GM12878 (cell line): ENCODE results near the gene SYT14. TPM values are rescaled to one million over a fixed set of nuclear protein-coding genes. Genes with fewer than 3 reads are reported as not detected.
"Not testable (repeated sequence)": the region's sequence is repeated elsewhere in the genome, so short reads cannot be mapped to it uniquely, and the experiment has no call there.

Experiments
- ATAC-seq: fragments of 200-7000 bp; cut with Tn5 transposase; 3 replicates; pipeline ENCODE4 v1.9.1; 2020; ENCODE audit warnings: mild to moderate bottlenecking, moderate library complexity
- BruUV-seq: library from RNA; stranded (reverse); fragments of 400-500 nt; replicated peaks from 2 replicates; lab custom pipeline; 2021; lab: Mats Ljungman, UMichigan
- CTCF ChIA-PET: fragments of 300-600 bp; sonication (Branson Sonifier 250); formaldehyde crosslinking; extraction: SDS; loops from one replicate; lab custom pipeline; 2021; ENCODE audit warnings: inconsistent platforms; lab: Yijun Ruan, JAX
- POLR2A ChIA-PET: fragments of 350-600 bp; formaldehyde crosslinking; extraction: SDS; loops from one replicate; lab custom pipeline; 2021; ENCODE audit warnings: inconsistent platforms; lab: Charles Lee
- RAD21 ChIA-PET: fragments of 300-600 bp; sonication (Branson Sonifier 250); formaldehyde crosslinking; loops from one replicate; lab custom pipeline; 2023; ENCODE audit warnings: antibody characterized with exemption; ENCODE audit not compliant: unreplicated experiment; lab: Charles Lee
- SMC1A ChIA-PET: fragments of 300-600 bp; sonication (Branson Sonifier 250); formaldehyde crosslinking; loops from one replicate; lab custom pipeline; 2023; ENCODE audit not compliant: unreplicated experiment, uncharacterized antibody; lab: Charles Lee
- DNase-seq: peaks from one replicate; pipeline ENCODE4 v3.0.0-alpha.2; 2011; ENCODE audit warnings: low read depth, low spot score
- FAIRE-seq: peaks from 3 replicates; lab custom pipeline; 2011; peaks lifted over from hg19 to GRCh38; lab: Jason Lieb, UNC
- H2AFZ ChIP-seq: 2 replicates; pipeline ENCODE4 v1.6.0; 2011; ENCODE audit warnings: low read depth, low read length, control low read depth; ENCODE audit not compliant: control insufficient read depth
- H3K27ac ChIP-seq: 2 replicates; pipeline ENCODE4 v1.5.1; 2011; ENCODE audit warnings: control low read depth; ENCODE audit not compliant: control insufficient read depth, insufficient read depth
- H3K27me3 ChIP-seq, 2 experiments: replicated peaks in 1 of 2; 2 replicates each; pipeline versions ENCODE4 v1.6.0 to v1.6.1; 2011; ENCODE audit warnings: low read length in 1 of 2; ENCODE audit not compliant: control insufficient read depth in 2 of 2, insufficient read depth in 2 of 2
- H3K36me3 ChIP-seq, 2 experiments: 2 replicates each; pipeline ENCODE4 v1.5.1; 2011; ENCODE audit warnings: low read length in 1 of 2; ENCODE audit not compliant: control insufficient read depth in 2 of 2, insufficient read depth in 2 of 2
- H3K4me1 ChIP-seq: 2 replicates; pipeline ENCODE4 v1.6.1; 2011; ENCODE audit warnings: mild to moderate bottlenecking, low read length, moderate library complexity, mixed read lengths; ENCODE audit not compliant: control insufficient read depth, insufficient read depth
- H3K4me2 ChIP-seq: 2 replicates; pipeline ENCODE4 v1.6.0; 2011; ENCODE audit warnings: control low read depth; ENCODE audit not compliant: control insufficient read depth, insufficient read depth
- H3K4me3 ChIP-seq: fragments of 200-600 bp; sonication (generic); 2 replicates; pipeline ENCODE4 v1.5.1; 2016
- H3K79me2 ChIP-seq: 2 replicates; pipeline ENCODE4 v1.6.0; 2011; ENCODE audit warnings: low read length; ENCODE audit not compliant: control insufficient read depth, insufficient read depth
- H3K9ac ChIP-seq: 2 replicates; pipeline ENCODE4 v1.8.0; 2011; ENCODE audit warnings: low read length, control low read depth, mixed read lengths; ENCODE audit not compliant: control insufficient read depth, insufficient read depth
- H3K9me3 ChIP-seq: replicated peaks from 3 replicates; pipeline ENCODE4 v1.5.1; 2011; ENCODE audit warnings: mild to moderate bottlenecking, low read length; ENCODE audit not compliant: control insufficient read depth, insufficient read depth
- H4K20me1 ChIP-seq: 2 replicates; pipeline ENCODE4 v1.6.0; 2011; ENCODE audit not compliant: control insufficient read depth, insufficient read depth
- RUNX3 ChIP-seq: IDR thresholded peaks from 2 replicates; pipeline ENCODE4 v1.6.1; 2012; ENCODE audit warnings: low read length, inconsistent platforms
- WGBS: methylation state at CpG from one replicate; pipeline ENCODE4 v1.1.6; 2016; ENCODE audit warnings: low lambda C conversion rate; ENCODE audit not compliant: insufficient replicate concordance, insufficient coverage; ENCODE audit errors: missing lambda C conversion rate; 5-methylcytosine and 5-hydroxymethylcytosine counted together
- in situ Hi-C: fragments of 300-500 bp; cut with MboI; formaldehyde crosslinking; loops from 9 replicates; pipeline ENCODE4 v1.14.3; 2018; ENCODE audit warnings: mixed read lengths
- intact Hi-C: fragments of 100-400 bp; cut with micrococcal nuclease; formaldehyde crosslinking; loops from one replicate; pipeline ENCODE4 v1.14.2; 2022; ENCODE audit not compliant: unreplicated experiment
- polyA plus RNA-seq, 11 experiments: library from polyadenylated mRNA; depleted of rRNA in 4 of 11; unstranded in 6 of 11; stranded (reverse) in 5 of 11; fragments of >200 nt; fragmentation: Nextera tagmentation in 4 of 11; fragmentation: Illumina TruSeq in 1 of 11; extraction: Ambion mirVana in 4 of 11; extraction: Trizol in 1 of 11; gene quantifications; 1 replicate in 1 of 11; 2 replicates in 10 of 11; pipeline versions ENCODE4 v1.2.1 to v1.2.3, GENCODE V29; 2011 to 2016; ENCODE audit warnings: inconsistent platforms in 2 of 11, missing spikeins in 2 of 11, low read depth in 1 of 11
- total RNA-seq, 4 experiments: library from RNA; depleted of rRNA in 3 of 4; stranded (reverse); fragments of >200 nt in 3 of 4; fragmentation: Illumina TruSeq in 1 of 4; extraction: Trizol in 1 of 4; gene quantifications; 2 replicates each; pipeline versions ENCODE4 v1.2.1 to v1.2.3, GENCODE V29; 2013 to 2021
- TF ChIP-seq, protein P1 (sequence below): fragments of 450-650 bp; IDR thresholded peaks from 2 replicates; pipeline ENCODE4 v1.6.1; 2018; ENCODE audit warnings: borderline replicate concordance, mild to moderate bottlenecking; ENCODE audit not compliant: partially characterized antibody
- TF ChIP-seq, protein P2 (sequence below): IDR thresholded peaks from 2 replicates; pipeline ENCODE4 v1.6.1; 2011; ENCODE audit warnings: low read depth, mild to moderate bottlenecking, low read length, moderate library complexity, borderline replicate concordance; ENCODE audit errors: extremely low read depth
- TF ChIP-seq, protein P3 (sequence below): fragments of 450-650 bp; IDR thresholded peaks from 2 replicates; pipeline ENCODE4 v1.6.1; 2018; ENCODE audit warnings: mild to moderate bottlenecking, low read depth, moderate library complexity; ENCODE audit not compliant: partially characterized antibody

The SYT14 gene
- total and polyA plus RNA-seq, 10 of the 15 experiments (the other 5 are each of a cell fraction or from before 2014, with no cell fraction given), result under 0.01 TPM; not detected in 9

DNA sequence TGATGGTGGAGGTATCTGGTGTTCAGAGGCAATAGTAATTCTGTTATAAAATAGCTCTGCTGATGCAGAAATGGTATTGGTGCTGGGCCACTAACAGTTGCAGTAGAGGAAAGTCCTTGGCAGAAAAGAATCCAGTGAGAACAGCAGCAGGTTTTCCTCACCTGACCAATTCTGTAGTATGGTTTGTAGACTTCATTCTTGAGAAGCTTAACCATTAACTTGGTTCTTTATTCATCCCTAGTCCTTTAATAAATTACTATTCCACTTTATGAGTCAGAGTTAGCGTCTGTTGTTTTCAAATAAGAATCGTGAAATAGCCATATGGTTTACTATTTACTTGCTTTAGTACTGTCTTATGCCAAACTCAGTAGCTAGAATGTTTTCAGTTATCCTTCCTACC lies 166.1 kb downstream of the SYT14 start (continued):
- TF ChIP-seq, protein P1, sequence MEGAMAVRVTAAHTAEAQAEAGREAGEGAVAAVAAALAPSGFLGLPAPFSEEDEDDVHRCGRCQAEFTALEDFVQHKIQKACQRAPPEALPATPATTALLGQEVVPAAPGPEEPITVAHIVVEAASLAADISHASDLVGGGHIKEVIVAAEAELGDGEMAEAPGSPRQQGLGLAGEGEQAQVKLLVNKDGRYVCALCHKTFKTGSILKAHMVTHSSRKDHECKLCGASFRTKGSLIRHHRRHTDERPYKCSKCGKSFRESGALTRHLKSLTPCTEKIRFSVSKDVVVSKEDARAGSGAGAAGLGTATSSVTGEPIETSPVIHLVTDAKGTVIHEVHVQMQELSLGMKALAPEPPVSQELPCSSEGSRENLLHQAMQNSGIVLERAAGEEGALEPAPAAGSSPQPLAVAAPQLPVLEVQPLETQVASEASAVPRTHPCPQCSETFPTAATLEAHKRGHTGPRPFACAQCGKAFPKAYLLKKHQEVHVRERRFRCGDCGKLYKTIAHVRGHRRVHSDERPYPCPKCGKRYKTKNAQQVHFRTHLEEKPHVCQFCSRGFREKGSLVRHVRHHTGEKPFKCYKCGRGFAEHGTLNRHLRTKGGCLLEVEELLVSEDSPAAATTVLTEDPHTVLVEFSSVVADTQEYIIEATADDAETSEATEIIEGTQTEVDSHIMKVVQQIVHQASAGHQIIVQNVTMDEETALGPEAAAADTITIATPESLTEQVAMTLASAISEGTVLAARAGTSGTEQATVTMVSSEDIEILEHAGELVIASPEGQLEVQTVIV, result no peak
- TF ChIP-seq, protein P2, sequence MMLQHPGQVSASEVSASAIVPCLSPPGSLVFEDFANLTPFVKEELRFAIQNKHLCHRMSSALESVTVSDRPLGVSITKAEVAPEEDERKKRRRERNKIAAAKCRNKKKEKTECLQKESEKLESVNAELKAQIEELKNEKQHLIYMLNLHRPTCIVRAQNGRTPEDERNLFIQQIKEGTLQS, result no peak
- TF ChIP-seq, protein P3, sequence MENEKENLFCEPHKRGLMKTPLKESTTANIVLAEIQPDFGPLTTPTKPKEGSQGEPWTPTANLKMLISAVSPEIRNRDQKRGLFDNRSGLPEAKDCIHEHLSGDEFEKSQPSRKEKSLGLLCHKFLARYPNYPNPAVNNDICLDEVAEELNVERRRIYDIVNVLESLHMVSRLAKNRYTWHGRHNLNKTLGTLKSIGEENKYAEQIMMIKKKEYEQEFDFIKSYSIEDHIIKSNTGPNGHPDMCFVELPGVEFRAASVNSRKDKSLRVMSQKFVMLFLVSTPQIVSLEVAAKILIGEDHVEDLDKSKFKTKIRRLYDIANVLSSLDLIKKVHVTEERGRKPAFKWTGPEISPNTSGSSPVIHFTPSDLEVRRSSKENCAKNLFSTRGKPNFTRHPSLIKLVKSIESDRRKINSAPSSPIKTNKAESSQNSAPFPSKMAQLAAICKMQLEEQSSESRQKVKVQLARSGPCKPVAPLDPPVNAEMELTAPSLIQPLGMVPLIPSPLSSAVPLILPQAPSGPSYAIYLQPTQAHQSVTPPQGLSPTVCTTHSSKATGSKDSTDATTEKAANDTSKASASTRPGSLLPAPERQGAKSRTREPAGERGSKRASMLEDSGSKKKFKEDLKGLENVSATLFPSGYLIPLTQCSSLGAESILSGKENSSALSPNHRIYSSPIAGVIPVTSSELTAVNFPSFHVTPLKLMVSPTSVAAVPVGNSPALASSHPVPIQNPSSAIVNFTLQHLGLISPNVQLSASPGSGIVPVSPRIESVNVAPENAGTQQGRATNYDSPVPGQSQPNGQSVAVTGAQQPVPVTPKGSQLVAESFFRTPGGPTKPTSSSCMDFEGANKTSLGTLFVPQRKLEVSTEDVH, result no peak
- no peak for TF ChIP-seq RUNX3

DNA sequence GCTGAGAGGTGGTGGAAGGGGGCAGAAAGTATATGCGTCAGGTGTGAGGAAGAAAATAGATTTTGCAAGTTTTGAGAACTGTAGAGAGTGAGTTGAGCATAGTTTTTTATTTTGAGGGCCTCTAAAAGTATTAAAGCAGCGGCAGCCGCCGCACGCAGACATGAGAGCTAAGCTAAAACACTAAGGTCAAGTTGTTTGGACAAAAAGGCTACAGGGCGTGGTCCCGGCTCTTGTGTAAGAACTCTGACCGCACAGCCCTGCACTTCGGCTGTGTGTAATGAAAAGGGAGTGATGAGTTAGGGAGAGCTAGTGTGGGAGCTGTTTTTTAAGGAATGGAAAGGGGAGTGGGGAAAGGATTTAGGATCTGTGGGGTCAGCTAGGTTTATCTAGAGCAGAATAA lies 174.9 kb downstream of the SYT14 start:
- H2AFZ ChIP-seq, intact Hi-C loops, DNase-seq, CTCF ChIA-PET, H3K79me2 ChIP-seq, BruUV-seq, H3K27me3 ChIP-seq, FAIRE-seq, ATAC-seq, H3K4me1 ChIP-seq, POLR2A ChIA-PET, H3K27ac ChIP-seq, H4K20me1 ChIP-seq, H3K9me3 ChIP-seq, H3K4me3 ChIP-seq, in situ Hi-C loops, H3K9ac ChIP-seq, RAD21 ChIA-PET, H3K4me2 ChIP-seq, H3K36me3 ChIP-seq: not testable (repeated sequence)
- 51% methylated on average over 9 of the region's 9 CpGs for WGBS
- SMC1A ChIA-PET, result interaction anchor here (0.6 kb wide), 1 partner anchor 43 kb away, joined by 3 read pairs; no protein-coding TSS in a partner anchor
